DMS153 treated with DMSO at 0.1 percent for 48 hours (cell line): Measurements from ENCODE around the gene PTPRG.

Source experiments
- DNase-seq: peaks from one replicate; lab custom pipeline; 2025; ENCODE audit not compliant: unreplicated experiment; lab: John Stamatoyannopoulos, UW

The PTPRG gene

DNA sequence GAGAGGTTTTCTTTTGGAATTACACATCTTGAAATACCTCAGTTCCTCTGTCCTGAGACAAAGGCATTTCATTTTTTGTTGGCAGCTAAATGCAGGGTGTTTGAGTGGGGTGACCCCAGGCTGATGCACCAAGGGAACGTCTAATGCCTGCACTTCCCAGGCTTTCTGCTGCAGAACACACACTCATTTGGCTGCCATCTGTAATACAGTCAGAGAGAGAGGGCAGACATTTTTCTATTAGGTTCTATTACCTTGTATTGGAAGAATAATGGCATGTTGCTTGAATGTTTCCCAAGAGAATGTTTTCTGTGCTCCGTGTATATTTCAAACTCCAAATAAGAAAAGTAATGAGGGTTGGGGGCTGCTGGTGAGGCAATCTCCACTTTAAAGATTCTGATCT is 87.1 kb downstream of the PTPRG start:
- DNase-seq: no peak

DNA sequence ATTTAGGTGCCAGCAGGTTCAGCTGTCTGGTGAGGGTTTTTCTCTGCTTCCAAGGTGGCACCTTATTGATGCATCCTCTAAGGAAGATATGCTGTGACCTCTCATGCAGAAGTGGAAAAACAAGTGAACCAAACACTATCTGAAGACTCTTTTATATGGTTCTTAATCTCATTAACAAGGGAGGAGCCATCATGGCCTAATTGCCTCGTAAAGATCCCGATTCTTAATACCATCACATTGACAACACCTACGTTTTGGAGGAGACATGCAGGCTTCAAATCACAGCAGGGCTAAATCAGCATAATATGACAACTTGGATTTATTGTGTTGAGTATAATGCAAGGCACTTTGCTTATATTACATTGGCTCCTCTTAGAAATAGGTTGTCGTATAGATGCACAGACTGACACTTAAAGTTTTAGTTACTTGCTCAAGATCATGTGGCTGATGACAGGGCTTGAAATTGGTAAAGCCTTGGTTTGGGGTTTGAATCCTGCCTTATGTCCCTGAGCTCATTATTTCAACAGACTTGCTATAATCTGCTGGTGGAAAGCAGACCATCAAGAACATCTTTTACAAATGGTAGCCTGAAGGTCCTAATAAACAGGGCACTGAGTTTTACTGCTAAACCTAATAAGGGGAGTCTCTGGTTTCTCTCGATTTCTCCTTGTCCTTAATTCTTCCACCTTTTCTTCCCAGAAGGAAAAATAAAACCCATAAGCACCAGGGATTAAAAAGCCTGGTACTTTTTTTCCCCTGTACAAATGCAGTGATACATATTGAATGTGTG is 88.2 kb downstream of the PTPRG start:
- no peak for DNase-seq

DNA sequence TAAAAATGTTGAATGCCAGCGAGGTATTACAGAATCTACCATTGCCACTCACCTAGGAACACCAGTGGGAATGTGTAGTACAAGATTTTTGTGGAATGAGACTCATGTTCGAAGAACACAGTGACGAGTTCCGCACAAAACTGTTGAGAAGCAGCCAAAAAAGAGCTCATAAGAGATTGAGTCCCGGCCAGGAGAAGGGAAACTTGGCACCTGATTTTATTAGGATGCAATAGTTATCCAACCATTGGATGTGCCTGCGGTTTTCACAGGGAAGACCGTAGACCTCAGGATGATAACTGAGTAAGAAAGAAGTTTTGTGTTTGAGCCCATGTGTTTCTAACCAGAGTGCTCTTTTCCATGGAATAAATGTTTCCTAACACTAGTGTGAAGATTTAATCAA is 88.9 kb downstream of the PTPRG start:
- DNase-seq: no peak

DNA sequence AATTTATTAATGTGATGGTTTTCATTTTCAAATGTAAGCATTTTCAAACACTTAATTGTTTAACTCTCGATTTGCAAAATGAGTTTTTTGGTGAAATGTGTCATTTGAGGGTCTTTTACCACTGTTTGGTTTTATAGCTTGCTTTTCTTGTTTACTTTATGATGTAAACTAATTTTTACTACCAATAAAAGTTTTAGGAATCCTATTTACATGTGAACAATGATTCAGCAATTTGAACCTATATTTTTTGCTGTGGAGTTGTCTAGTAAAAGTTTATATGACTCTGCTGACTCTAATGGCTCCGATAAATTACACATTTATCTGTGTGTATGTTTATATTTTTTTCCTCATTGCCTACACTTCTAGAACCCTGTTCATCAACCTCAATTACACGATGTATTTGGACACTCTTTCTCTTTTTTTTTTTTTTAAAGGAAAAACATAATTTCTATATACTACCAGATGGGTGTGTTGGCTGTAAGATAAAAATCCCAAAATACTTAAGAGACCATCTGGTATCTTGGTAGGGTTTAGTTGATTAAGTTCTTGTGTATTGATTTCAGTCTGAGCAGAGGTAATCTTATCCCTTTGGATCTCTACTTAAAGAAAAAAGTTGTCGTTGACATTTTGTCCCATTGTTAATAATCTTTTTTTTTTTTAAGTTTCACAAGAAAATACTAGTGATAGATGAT is 89.5 kb downstream of the PTPRG start:
- DNase-seq: no peak

DNA sequence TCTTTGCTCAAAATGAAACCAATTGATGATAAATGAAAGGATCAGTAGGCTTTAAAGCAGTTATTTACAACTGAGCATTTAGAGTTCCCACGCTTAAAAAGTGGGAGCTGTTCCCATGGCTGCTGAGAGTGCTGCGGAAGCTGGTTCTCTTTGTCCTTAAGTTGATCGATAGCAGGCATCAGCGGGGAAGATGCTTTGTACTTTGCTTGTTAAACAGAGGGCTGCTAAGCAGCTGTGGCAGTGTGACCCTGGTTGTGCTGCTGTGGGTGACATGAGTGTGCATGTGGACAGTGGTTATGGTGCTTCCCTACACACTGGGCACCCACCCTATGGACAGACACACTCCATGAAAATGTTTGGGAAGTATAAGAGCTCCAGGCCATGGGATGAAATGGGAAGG is 96.3 kb downstream of the PTPRG start:
- no peak for DNase-seq

DNA sequence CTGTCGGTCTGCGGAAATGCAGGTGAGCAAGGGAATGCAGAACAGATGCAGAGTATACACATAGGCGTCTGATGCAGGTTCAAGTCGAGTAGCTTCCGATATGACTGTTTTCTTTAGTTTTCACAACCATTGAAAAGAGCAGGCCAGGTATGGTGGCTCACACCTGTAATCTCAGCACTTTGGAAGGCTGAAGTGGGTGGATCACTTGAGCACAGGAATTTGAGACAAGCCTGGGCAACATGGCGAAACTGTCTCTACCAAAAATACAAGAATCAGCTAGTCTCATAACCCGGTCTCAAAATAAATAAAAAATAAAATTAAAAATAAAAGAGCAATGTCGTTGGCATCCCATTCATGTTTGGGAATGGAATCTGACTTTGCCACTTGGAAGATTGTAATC is 101.5 kb downstream of the PTPRG start:
- no peak for DNase-seq

DNA sequence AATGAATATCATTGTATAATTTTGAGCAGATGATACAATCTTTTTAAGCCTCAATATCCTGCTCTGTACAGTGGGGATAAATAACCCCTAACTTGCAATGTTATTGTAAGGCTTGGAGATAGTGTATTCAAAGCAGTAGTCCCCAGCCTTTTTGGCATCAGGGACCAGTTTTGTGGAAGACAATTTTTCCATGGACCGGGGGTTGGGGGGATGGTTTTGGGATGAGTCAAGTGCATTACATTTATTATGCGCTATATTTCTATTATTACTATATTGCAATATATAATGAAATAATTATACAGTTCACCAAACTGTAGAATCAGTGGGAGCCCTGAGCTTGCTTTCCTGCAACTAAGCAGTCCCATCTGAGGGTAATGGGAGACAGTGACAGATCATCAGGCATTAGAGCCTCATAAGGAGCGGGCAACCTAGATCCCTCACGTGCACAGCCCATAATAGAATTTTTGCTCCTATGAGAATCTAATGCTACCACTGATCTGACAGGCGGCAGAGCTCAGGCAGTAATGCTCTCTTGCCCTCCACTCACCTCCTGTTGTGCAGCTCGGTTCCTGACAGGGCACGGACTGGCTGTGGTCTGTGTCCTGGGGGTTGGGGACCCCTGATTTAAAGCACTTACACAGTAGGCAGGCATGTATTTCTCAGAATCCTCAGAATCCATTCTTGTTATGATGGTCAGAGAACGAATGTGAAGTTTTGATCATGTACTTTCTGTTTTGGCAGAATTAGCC is 102.2 kb downstream of the PTPRG start:
- DNase-seq: no peak

DNA sequence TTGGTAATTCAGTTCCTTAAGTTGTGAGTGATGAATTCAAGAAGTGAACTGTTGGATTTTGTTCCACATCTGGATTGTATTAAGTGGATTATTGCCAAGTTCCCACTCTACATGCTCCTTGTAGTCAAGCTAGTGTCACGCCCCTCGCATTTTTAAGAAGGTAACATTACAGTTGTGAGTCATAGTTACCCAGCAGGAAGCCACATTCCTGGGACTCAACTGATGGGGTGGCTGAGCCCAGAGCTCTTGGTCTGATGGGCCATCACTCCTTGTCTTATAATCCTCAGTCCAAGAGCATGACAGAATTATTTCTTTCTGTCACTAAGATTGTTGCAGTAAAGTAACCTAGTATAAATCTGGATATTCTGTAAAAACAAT is 102.7 kb downstream of the PTPRG start:
- DNase-seq: no peak

DNA sequence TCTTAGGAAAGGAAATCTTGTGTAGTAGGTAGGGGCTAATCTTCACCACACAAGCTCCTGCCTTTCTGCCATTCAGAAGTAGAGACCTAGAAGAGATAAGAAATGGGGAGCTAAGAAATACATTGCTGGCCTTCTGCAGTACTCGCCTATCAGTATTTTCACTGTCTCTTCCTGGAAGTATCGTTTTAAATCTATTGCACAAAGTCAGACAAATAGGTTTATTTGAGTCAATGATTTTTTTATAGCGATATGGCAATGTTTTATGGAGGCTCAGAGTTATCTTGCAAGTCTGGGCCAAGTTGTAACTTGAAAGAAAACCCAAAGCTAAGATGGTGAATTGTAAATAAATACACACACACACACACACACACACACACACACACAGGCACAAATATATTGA is 103.8 kb downstream of the PTPRG start:
- DNase-seq: no peak

DNA sequence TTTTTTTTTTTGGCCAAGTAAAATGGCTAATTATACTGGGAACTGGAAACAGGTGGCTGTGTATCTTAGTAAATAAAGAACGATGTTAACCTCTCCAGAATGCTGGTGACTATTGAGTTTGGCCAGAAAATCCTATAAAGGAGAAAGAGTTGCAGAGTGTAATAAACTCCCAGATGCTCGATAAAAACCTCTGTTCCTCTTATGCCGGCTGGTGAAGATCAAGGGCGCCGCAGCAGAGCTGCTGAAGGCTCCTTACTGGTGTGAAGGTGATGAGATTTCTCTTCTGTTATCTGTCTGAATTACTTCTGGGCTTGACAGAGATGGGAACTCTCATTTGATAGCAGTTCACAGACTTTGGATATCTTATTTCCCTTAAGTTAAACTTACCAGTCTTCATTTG is 104.6 kb downstream of the PTPRG start:
- no peak for DNase-seq

DNA sequence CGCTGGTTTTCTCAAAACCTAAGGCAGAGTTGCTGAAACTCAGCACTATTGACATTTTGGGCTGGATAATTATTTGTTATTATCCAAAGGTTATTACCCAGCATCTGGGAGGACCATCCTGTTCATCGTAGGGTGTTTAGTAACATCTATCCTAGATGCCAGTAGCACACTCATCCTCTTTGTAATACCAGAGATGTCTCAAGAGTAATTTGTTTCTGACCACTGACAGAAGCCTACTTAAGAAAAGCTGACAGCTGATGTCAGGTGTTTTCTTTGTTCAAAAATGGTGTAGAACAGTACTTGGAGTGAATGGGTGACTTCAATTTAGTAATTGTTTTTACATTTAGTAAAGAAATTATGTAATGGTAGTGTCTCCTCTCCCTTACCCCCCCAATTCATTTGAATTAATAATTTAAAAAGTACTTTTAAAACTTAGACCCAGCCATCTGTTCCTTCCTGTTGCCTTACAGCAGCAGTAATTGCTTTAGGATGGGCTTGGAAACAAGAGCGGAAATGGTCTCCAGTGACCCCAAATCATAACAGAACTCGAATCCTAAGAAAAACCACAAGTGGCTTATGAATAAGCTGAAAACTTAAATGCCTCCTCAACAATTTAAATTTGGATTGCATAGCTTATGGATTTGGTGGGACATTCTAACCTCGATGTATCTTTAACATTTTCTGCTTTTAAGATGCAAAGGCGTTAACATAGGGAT is 105.4 kb downstream of the PTPRG start:
- no peak for DNase-seq

DNA sequence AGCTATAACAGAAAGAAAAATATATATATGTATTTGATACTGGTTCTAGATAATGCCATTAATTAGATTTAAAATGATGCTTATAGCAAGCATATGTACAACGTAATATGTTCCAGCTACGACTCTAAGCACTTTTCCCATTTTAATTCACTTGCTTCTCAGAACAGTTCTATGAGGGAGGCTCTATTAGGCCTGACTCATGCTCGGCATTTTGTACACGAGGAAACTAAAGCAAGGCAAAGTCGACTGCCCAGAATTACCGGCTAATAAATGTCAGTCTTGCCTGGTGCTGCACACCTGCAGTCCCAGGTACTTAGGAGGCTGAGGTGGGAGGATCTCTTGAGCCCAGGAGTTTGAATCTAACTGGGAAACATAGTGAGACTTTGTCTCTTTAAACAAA is 106.0 kb downstream of the PTPRG start:
- DNase-seq: no peak

DNA sequence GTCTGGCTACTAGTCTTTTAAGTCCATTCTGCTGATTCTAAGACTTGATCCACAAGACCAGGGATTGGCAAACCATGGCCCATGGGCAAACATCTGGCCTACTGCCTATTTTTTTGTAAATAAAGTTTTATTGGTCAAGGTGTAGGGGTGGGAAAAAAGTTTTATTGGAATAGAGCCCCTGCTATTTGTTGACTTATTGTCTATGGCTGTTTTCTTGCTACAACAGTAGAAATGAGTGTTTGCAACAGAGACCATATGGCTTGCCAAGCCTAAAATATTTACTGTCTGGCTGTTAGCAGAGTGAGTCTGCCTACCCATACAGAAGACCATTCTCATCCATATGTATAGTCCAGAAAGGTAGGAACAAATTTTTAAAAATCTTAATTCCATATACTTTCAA is 106.4 kb downstream of the PTPRG start:
- DNase-seq: no peak

DNA sequence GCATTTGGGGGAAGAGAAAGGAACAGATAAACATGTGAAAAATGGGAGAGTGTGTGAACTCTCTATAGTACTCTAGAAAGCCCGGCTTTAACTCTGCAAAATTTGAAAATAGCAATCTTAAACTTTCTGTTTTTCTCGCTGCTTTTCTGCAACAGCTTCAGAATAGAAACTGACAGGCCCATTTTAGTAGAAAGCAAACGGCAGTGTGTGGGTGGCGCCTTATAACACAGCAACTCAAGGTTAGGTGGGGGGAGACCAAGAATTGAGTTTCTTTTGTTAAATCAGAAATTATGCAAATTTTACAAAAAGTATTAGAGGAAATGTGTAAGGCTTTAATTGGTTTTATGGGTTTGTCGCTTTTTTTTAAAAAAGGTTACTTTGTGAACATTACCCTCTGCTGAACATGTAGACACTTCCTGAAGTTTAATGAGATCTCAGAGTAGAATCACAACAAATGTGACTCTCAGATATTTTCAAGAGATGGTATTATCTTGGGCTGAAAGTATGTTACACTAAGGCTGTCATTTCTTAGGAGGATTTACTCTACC is 107.0 kb downstream of the PTPRG start:
- DNase-seq: no peak

DNA sequence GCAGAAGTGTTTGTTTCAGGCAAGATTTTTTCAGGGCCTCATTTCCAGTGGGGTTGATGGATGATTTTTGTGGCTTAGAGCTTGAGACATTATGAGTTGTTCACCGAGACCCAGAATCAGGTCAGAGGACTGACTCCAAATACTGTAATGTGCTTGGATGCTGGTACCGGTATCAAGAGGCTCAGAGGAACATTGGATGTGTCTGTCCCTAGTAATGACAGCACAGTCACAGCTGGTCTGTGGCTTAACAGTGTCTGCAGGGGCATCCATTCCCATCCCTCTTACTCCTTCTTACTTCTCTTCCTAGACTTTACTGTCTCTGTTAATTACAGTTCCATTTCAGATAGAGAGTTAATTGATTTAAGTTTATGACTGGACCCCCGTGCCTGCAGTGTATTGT is 107.8 kb downstream of the PTPRG start:
- no peak for DNase-seq

DNA sequence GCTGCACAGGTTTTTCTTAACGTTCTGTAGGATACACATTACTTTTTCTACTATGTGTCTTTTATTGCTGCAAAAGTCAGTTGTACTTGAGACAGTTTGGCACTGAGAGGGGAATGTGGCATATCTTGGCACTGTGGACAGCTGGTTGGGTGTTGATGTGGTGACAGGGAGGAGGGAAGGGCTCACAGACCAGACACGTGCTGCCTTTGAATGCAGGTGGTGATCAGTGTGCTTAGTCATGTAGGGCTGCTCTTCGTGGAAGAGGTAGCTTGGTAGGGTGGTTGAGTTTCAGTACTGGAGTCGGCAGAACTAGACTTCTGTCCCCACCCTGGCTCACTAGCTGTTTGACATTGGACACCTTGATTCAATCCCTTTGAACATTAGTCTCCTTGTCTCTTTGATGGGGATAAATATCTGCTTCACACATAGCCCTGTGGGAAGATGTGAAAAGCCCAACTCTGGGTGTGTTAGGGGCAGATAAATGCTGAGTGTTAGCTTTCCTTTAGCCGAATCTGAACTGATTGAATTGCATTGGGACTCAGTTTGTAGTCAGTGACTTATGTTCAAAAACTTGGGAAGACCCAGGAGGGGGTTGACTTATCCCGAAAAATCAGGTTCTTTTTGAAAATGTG is 108.4 kb downstream of the PTPRG start:
- DNase-seq: no peak

DNA sequence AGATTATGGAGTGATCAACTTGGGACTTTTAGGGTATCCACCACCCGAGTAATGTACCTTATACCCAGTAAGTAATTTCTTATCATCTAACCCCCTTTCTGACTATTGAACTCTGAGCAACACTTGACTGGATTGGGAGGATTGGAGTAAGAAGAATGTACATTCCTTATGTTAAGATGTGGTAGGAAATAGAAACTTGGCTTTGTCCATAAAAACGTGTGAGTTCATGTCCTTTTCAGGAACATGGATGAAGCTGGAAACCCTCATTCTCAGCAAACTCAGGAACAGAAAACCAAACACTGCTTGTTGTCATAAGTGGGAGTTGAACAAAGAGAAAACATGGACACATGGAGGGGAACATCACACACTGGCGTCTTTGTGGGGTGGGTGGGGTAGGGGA is 112.3 kb downstream of the PTPRG start:
- DNase-seq: no peak

DNA sequence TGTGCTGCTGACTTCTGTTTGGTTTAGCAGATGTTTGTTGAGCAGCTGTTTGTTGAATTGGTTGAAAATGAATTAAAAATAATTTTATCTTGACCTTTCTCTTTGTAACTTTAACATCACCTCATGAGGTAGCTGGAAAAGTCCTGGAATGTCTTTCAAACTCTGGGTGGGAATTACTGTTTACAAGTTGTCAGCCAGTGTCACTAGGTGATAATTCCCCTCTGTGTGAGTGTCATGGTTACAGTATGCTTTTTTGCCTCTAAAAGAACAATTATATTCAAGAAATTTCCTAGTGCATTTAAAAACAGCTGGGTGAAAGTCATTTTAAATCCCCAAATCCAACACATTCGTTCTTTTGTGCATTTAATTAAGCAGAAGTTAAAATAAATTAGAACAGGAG is 113.2 kb downstream of the PTPRG start:
- DNase-seq: no peak

DNA sequence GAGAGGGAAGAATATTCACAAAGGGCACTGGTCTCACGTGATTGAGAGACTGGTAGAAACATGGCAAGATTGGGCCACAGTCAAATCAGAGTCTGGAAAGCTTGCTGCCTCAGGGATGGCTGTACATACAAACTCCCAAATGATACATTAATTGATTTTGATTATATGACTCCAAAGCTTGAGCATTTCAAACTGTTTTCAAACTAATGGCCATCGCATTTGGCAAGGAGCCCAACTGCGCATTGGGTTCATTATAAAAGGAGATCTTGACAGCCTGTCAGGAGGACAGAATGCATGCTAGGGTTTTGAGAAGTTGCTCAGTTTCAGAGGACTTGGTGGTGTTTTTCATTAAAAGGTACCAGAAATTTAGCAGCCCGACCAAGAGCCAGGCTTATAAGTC is 117.7 kb downstream of the PTPRG start:
- no peak for DNase-seq

DNA sequence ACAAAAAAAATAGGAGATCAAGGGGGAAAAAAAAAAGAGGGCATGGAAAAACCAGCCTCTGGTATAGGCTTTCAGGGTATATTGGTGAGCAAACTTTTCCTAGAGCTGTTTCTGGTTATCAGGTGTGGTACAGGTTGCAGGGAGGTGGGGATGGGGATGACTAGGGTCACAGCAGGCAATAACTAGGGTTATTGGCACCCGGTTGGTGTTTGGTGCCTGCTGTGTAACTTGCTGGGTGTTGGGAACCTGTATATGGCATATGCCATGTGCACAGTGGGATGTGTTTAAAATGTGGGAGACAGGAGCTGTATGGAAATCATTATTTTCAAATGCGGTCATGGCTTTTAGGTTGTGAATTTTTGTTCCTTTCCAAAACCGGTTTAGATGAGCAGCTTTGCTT is 119.2 kb downstream of the PTPRG start:
- no peak for DNase-seq

DNA sequence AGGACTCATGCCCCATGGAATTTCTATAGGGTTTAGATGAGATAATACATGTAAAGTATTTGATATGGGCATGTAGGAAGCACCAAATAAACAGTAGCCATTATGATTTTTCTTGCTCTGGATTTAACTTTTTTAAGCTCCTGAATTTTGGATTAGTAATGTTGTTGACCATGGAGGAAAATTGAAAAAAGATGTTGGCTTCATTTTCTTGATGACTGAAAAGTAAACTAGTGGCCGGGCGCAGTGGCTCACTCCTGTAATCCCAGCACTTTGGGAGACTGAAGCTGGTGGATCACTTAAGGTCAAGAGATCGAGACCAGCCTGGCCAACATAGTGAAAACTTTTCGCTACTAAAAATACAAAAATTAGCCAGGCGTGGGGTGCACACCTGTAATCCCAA is 120.3 kb downstream of the PTPRG start:
- no peak for DNase-seq
